HG03439 (cell line): ENCODE data around the gene PSMD2.
"Not testable (repeated sequence)": the region's sequence is repeated elsewhere in the genome, so short reads cannot be mapped to it uniquely, and the experiment has no call there.

ENCODE experiments used
- ATAC-seq: cut with Tn5 transposase; IDR thresholded peaks from one replicate; pipeline ENCODE4 v1.9.1; 2021; ENCODE audit warnings: mild to moderate bottlenecking, moderate library complexity; ENCODE audit not compliant: unreplicated experiment

Gene PSMD2

DNA sequence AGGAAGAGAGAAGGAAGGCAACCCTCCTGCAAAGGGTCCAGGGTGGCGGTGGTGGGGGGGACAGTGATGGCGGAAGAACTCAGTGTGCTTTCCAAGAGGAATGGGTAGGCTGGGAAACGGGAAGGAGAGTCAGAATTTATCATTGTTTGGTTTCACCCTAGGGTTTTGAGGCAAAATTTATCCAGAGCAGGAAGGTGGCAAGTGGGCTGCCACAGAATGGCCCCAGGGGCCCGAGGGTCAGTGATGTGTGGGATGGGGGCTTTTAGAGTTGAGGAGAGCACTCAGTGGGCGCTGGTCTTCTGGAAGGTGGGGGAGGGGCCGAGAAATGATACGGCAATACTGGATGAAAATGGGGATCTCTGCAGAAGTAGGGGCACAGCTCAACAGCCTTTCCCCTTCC is 38.9 kb downstream of the PSMD2 start:
- no peak for ATAC-seq

DNA sequence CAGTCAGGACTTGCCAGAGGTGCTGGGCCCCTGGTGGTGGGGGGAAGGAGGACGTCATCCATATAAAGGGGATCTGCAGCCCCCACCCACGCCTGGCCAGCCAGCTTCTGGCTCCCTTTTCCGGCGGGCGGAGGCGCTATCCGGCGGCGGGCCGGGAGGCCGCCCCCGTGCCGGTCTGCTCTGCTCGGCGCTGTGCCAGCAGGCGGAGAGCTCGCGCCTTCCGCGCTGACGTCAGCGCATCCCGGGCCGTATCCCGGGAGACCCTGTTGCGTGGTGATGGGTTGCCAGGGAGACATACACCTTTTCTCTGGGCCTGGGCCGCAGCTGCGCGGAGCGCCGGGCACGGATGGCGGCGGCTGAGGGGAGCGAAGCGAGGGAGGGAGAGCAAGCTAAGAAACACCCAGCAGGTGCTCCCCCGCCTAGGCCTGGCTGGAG is 39.5 kb downstream of the PSMD2 start:
- ATAC-seq: no peak

DNA sequence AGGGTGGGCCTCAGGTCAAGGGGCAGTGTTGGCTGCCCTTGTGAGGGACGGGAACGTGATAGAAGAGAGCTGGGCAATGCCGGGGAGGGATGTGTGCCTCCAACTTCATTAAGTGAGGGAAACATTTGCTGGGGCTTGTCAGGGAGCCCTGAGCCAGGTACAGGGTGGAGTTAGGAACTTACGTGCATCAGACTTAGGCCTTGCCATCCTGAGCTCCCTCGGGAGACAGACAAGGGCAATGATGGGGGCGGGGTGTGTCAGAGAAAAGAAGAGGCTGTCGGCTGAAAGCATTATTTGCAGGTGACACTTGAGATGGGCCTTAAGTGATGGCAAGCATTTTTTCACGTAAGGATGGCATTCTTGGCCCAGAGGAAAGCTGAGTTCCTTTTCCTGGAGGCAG is 40.0 kb downstream of the PSMD2 start:
- no peak for ATAC-seq

DNA sequence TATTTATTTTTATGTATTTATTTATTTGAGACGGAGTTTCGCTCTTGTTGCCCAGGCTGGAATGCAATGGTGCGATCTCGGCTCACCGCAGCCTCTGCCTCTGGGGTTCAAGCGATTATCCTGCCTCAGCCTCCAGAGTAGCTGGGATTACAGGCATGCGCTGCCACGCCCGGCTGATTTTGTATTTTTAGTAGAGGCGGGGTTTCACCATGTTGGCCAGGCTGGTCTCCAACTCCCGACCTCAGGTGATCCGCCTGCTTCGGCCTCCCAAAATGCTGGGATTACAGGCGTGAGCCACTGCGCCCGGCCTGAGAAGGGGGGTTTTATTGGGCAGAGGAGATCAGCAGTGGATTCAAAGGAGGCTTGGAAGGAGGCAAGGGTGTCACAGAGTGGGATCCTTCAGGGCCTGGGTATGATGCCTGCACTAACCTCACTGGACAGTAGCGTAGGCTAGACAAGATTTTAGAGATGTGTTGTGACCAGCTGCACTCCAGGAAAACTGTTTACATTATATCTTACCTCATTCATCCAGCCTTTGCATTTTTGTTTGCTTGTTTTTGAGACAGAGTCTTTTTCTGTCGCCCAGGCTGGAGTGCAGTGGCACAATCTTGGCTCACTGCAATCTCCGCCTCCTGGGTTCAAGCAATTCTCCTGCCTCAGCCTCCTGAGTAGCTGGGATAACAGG is 40.6 kb downstream of the PSMD2 start:
- not testable (repeated sequence) for ATAC-seq

DNA sequence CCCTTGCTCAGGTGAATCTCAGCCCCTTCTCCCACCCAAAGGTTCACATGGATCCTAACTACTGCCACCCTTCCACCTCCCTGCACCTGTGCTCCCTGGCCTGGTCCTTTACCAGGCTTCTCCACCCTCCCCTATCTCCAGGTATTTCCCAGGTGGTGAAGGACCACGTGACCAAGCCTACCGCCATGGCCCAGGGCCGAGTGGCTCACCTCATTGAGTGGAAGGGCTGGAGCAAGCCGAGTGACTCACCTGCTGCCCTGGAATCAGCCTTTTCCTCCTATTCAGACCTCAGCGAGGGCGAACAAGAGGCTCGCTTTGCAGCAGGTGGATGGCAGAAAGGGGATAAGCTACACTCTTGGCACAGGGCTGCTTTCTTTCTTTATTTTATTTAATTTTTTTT is 42.9 kb downstream of the PSMD2 start:
- ATAC-seq: no peak

DNA sequence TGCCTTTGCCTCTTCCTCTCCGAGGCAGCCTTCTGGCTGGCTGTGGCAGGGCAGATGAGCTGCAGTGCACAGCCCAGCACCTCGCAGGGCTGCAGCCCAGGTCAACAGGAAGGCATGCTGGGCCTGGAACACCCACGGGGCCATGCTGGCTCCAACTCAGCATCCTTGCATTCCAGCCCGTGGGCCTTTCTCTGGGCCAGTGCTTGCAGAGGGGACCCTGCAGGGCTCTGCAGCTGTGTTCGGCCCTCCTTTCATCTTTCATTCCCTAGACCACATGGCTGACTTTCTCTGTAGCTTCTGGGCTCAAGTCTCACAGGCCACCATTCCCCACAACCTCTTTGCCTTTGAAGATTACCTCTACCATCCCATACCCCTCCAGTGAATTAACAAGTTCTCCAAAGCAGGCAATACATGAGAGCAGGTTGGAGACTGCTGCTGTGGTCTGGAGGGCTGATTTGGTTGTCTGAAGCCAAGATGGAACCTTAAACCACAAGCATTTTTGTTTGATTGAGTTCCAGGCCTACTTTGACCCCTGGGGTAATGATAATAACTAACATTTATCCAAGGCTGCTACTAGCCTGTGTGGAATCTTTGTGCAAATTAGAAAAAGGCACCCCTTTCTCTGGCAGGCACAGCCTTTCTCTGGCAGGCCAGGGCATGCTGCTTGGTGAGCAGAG is 44.3 kb downstream of the PSMD2 start:
- no peak for ATAC-seq

DNA sequence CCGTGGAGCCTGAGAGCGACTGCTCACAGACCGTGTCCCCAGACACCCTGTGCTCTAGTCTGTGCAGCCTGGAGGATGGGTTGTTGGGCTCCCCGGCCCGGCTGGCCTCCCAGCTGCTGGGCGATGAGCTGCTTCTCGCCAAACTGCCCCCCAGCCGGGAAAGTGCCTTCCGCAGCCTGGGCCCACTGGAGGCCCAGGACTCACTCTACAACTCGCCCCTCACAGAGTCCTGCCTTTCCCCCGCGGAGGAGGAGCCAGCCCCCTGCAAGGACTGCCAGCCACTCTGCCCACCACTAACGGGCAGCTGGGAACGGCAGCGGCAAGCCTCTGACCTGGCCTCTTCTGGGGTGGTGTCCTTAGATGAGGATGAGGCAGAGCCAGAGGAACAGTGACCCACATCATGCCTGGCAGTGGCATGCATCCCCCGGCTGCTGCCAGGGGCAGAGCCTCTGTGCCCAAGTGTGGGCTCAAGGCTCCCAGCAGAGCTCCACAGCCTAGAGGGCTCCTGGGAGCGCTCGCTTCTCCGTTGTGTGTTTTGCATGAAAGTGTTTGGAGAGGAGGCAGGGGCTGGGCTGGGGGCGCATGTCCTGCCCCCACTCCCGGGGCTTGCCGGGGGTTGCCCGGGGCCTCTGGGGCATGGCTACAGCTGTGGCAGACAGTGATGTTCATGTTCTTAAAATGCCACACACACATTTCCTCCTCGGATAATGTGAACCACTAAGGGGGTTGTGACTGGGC is 45.7 kb downstream of the PSMD2 start:
- no peak for ATAC-seq

DNA sequence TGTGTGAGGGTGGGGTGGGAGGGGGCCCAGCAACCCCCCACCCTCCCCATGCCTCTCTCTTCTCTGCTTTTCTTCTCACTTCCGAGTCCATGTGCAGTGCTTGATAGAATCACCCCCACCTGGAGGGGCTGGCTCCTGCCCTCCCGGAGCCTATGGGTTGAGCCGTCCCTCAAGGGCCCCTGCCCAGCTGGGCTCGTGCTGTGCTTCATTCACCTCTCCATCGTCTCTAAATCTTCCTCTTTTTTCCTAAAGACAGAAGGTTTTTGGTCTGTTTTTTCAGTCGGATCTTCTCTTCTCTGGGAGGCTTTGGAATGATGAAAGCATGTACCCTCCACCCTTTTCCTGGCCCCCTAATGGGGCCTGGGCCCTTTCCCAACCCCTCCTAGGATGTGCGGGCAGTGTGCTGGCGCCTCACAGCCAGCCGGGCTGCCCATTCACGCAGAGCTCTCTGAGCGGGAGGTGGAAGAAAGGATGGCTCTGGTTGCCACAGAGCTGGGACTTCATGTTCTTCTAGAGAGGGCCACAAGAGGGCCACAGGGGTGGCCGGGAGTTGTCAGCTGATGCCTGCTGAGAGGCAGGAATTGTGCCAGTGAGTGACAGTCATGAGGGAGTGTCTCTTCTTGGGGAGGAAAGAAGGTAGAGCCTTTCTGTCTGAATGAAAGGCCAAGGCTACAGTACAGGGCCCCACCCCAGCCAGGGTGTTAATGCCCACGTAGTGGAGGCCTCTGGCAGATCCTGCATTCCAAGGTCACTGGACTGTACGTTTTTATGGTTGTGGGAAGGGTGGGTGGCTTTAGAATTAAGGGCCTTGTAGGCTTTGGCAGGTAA is 46.5 kb downstream of the PSMD2 start:
- ATAC-seq: no peak

DNA sequence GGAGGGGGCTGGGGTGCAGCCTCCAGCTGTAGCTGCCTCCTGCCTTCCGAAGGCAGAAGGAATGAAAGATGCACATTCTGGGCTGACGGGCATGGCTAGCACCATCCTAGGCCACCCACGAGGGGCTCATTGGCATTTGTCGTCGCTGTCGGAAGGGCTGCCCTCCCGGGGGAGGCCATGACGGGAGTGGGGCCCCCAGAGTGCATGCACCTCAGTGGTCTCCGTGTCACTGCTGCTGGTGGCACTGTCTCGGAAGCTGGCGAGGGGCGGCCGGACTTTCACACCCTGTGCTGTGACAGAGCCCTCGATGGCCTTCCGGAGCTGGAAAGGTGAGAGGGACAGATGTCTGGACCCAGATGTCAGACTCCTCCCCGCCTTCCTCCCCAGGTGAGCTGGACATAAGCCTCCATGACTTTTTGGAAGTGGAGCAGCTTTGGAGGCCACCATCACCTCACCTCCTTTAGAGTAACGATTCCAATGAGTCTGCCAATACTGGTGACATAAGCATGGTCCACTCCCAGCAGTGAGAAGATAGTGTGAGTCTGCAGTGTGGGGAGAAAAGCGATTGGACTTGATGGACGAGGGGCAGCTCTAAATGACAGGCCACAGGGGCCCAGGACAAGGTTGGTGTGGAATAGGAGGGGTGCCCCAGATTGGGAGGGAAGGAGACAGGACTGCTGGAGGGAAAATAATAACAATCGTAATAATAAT is 47.6 kb downstream of the PSMD2 start:
- ATAC-seq: no peak

DNA sequence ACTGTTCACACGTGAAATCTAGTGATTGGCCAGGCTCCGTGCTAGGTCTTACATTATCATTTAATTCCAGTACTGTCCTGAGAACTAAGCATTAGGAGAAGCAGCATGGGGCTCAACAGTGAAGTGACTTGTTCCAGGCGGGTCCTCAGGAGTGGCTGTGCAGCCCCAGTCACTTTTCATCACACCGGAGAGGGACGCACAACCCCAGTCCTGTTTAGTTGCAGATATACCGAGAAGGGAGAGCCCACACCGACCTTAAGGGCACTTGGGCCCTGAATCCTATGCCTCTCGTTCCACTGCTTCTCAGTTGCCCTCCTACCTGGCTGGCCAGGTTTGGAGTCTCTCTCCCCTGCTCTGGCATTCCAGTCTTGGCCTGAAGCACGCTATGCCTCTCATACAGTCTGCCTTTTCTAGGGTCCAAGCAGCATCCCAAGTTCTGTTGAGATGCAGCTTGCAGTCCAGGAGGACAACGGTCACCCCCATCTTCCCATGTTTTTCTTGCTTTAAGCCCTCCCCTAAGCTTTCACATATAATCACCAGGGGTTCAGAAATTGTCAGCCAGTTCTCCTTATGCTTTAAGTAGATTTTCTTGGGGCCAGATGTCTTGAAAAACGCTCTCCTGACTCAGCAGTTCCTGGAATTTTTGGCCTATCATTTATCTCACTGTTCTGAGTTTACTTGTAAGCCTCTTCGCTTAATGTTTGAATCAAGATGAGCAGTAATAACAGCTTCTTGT is 48.4 kb downstream of the PSMD2 start:
- ATAC-seq: no peak

DNA sequence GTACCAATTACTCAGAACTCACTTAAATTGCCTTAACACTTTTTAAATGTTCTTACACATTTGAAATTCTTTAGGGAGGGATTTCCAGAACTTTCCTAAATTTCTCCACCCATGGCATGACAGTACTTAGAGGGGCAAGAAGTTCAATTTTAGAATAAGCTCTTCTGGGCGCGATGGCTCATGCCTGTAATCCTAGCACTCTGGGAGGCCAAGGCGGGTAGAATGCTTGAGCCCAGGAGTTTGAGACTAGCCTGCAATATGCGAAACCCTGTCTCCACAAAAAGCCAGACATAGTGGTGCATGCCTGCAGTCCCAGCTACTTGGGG is 49.0 kb downstream of the PSMD2 start:
- no peak for ATAC-seq

DNA sequence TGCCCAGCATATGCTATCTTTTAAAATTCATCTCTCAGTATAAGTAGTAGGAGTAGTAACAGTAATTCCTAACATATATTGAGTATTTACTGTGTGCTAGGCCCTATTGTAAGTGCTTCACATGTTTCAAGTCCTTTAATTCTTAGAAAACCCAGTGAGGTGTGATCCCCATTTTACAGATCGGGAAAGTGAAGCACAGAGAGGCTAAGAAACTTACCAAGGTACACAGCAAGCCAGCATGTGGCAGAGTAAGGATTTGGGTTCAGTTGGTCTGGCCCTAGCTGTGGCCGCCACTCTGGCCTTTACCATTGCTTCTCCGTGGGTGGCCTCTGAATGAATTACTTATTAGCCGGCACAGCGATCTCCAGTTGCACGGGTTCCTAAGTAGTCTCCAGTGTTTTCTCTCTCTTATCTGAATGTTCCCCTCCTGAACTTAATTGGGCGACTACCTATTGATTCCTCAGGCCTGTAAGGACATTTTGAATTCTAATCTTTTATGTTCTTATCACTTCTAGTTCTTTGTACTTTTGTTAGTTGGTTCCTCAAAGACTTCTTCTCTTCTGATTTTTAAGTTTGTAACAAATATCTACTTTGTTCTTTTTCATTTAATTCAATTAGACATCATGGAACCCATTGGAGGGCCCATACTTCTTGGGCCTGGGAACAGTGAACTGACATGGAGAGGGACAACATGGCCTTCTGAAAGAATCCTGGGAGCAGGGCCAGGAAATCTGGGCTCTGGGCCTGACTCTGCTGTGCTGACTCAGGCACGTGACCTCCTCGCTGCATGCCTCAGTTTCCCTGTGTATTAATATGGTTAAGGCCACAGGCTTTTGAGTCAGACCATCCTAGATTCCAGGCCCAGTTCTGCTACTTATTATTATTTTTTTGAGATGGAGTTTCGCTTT is 50.8 kb downstream of the PSMD2 start:
- ATAC-seq: no peak

DNA sequence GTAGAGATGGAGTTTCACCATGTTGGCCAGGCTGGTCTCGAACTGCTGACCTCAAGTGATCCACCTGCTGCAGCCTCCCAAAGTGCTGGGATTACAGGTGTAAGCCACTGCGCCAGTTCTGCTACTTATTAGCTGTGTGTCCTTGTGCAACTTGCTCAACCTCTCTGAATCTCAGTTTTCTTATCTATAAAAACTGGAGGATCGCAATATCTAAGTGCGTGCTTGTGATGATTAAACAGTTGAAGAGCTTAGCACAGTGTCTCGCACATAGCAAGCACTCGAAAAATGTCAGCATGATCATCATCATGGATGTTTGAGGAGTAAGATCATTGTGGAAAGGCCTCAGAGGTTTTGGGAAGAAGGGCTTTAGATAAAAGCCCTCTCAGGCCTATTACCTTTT is 51.6 kb downstream of the PSMD2 start:
- no peak for ATAC-seq

DNA sequence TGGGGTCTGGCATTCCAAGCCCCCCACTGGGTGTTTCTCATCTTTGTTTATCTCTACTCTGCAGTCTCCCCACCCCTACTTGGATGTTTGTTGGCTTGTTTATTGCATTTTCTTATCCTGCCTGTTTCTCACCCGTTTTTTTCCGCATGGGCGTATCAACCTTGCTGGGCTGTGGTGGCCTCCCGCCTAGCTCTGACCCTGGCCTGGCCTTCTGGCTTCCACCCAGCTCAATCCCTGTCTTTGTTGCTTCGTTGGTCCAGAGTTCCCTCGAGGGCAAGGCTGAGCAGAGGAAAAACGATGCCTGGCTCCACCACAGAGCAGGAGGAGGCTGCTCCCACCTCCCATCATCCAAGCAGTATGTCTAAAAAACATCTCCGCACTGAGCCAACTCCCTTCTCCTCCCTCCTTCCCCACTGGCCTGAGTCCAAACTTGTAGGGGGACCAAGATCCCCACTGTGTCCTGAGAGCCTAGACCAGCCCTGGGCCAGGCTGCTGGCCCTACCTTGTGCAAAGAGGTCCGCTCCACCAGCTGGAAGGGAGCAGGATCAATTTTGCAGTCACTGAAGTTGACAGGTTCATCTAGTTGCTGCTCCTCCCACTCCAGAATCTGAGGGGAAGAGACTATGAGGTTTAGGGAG is 52.6 kb downstream of the PSMD2 start:
- no peak for ATAC-seq

DNA sequence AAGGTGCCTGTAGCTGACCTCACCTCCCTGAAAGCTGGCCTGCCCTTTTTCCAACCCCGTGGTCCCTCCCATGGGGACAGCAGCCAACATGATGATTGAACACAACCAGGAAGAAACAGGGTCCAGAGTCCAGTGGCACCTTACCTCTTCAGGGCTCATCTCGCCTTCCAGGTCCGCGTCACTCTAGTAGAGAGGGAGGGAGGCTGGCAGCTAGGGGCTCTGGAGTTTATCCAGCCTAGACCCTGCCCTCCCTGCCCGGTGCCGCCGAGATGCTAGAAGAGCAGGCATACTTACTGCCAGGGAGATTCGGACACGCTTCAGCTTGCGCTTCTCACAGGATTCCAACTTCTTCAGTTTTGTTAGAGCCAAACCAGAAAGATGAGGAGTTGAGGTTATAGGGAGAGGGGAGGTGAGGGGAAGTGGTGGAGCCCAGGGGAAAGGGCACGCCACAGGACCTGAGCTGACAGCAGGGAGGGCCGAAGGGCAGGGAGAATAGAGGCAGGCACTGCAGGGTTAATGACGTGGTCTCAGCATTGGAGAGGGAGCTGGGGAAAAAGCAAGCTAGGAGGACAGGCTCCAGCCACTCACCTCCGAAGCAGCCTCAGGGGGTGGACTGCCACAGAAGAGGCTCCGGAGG is 53.2 kb downstream of the PSMD2 start:
- no peak for ATAC-seq

DNA sequence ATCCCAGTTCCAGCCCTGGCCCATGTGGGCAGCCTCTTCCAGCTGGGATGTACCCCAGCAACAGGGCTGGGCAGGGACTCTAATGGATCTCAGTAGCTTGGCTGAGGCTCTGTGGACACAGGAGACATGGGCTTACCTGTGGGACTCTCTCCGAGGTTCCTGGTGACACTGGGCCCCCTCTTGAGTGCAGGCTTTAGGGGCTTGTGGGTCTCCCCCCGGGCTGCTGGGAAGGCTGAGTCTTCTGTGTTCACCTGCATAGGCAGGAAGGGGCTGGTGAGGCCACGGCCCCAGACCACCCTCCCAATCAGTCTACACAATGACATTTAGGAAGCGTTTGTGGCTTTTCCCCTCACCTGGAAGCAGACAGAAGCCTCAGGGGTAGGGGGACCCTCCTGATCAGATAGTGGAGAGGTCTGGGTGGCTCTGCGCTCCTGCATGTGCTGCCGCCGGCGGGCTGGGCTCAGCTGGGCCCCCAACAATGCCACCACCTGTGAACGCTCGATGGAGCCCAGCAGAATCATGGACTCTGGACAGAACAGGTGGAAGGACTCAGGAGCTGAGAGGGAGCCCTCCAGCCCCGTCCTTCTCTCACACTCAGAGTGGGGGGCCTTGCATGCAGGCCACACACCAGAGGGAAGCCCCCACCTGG is 54.0 kb downstream of the PSMD2 start:
- ATAC-seq: no peak

DNA sequence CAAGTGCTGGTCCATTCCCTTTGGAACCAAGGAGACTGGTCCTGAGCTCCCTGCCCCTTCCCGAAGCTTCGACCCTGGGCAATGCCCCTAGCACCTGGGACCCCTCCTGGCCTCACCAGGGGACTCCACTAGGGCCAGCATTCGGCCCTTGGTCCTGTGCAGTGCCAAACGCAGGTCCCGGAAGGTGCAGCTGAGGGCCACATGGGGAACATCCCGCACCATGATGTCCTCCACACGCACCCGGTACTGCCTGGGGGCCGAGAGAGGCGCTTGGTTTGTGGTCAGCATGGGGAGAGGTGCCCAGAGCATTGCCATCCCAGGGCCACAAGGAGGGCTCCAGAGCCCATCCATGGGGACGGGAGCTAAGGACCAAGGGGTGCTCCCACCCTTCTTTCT is 54.5 kb downstream of the PSMD2 start:
- ATAC-seq: no peak
